Adrenal gland (tissue), 12 donors: Measurements from ENCODE around the gene SAMD4A. TPM values are rescaled to one million over a fixed set of nuclear protein-coding genes. Genes with fewer than 3 reads are reported as not detected.

Source experiments
- DNase-seq, 7 donors: peaks; one replicate each; pipeline ENCODE4 v3.0.0-alpha.2; 2019 to 2020
- H3K27ac ChIP-seq, 5 donors: fragments of 200-600 bp; sonication (generic) in 4 of 5; 1 replicate in 3 of 5; 2 replicates in 2 of 5; pipeline versions ENCODE4 v1.5.1 to v1.8.0; 2016 to 2020; ENCODE audit warnings: mild to moderate bottlenecking in 1 of 5
- H3K27me3 ChIP-seq: fragments of 200-600 bp; 2 replicates; pipeline ENCODE4 v1.8.0; 2021
- H3K36me3 ChIP-seq, 2 donors: fragments of 200-600 bp; replicated peaks in 1 of 2; 1 replicate in 1 of 2; 2 replicates in 1 of 2; pipeline versions ENCODE4 v1.5.1 to v1.8.0; 2018 to 2022
- H3K4me1 ChIP-seq, 2 donors: fragments of 200-600 bp; replicated peaks in 1 of 2; 1 replicate in 1 of 2; 2 replicates in 1 of 2; pipeline versions ENCODE4 v1.5.1 to v1.8.0; 2018 to 2021
- H3K4me3 ChIP-seq, 4 donors: fragments of 200-600 bp; sonication (generic) in 3 of 4; one replicate each; pipeline ENCODE4 v1.5.1; 2016 to 2018
- H3K9me3 ChIP-seq, 3 donors: fragments of 200-600 bp; sonication (generic) in 1 of 3; replicated peaks in 1 of 3; 1 replicate in 2 of 3; 2 replicates in 1 of 3; pipeline versions ENCODE4 v1.5.1 to v1.8.0; 2016 to 2021
- CTCF ChIP-seq, 6 experiments: fragments of 450-650 bp in 4 of 6; fragments of 200-600 bp in 2 of 6; sonication (generic) in 1 of 6; IDR thresholded peaks; 1 replicate in 5 of 6; 2 replicates in 1 of 6; pipeline versions ENCODE4 v1.5.1 to v1.8.0; 2016 to 2021; ENCODE audit warnings: antibody characterized with exemption in 6 of 6, mild to moderate bottlenecking in 2 of 6, moderate library complexity in 1 of 6
- POLR2A ChIP-seq, 2 donors: fragments of 450-650 bp; IDR thresholded peaks; one replicate each; pipeline ENCODE4 v1.6.1; 2017; ENCODE audit warnings: antibody characterized with exemption in 2 of 2, mild to moderate bottlenecking in 2 of 2, moderate library complexity in 1 of 2
- WGBS, 4 donors: extraction: QIAGEN DNeasy Blood & Tissue Kit in 2 of 4; methylation state at CpG; one replicate each; pipeline versions ENCODE4 v1.1.5 to v1.1.7; 2013 to 2017; 5-methylcytosine and 5-hydroxymethylcytosine counted together
- intact Hi-C, 2 donors: fragments of 100-400 bp; cut with DNase I; formaldehyde crosslinking; loops; one replicate each; pipeline versions ENCODE4 v1.14.1 to v1.15.0; 2022 to 2023
- polyA plus RNA-seq, 3 donors: library from polyadenylated mRNA; stranded (reverse); fragments of 200-250 nt in 2 of 3; fragments of 350-450 nt in 1 of 3; fragmentation: Illumina TruSeq in 1 of 3; extraction: RNeasy Lipid Tissue Mini Kit (QIAGEN cat#74804) in 1 of 3; gene quantifications; one replicate each; pipeline ENCODE4 v1.2.3, GENCODE V29; 2013 to 2014
- total RNA-seq, 9 donors: library from RNA; depleted of rRNA in 4 of 9; stranded (reverse); fragments of >200 nt in 4 of 9; fragments of 120-200 nt in 1 of 9; fragmentation: NEBNext Ultra II Directional in 1 of 9; extraction: Animal tissue kit (Norgen Biotek cat#: 25700) in 1 of 9; gene quantifications; one replicate each; pipeline versions ENCODE4 v1.1.0 to v1.2.4, GENCODE V29; 2013 to 2023
- donor health status: healthy with polysubstance abuse.
- donor health status: Bipolar disorder and iron deficiency.
- donor health status: DM: yes; HTN: yes; CAD: no.
- donor health status: DM: no; HTN: no; CAD: no.
- donor health status: DM: no; HTN: no; CAD: no.
- donor health status: DM: yes; HTN: yes; CAD: no.

SAMD4A gene
- total and polyA plus RNA-seq, 12 donors: 2.2 to 13.2 (median 8.3) TPM

GRCh38 chr14:54786838-54787237 lies 219.9 kb downstream of the SAMD4A start:
- H3K27ac ChIP-seq: peak overlapping the region in 2 of 5 donors; percentile 1 to 35
- no peaks in the 10 kb centered on the region for H3K36me3 ChIP-seq
- H3K4me1 ChIP-seq: peaks cover 7 to 22% of the 10 kb centered on the region in 2 donors

GRCh38 chr14:54787261-54787660 lies 220.3 kb downstream of the SAMD4A start:
- intact Hi-C loops: no loop called here
- WGBS, 4 donors: 60 to 78% (median 66%) methylated on average over 1 of the region's 1 CpG
- Histone ChIP-seq H3K27ac (peak overlapping the region in 2 of 5 donors; percentile 1 to 35), H3K9me3 (no peaks in the 10 kb centered on the region), H3K27me3 (no peaks in the 10 kb centered on the region), H3K4me3 (no peak overlapping the region), H3K4me1 (peaks cover 7 to 22% of the 10 kb centered on the region in 2 donors), H3K36me3 (no peaks in the 10 kb centered on the region)
- no peak for TF ChIP-seq POLR2A (IDR thresholded peaks at IDR 0.05)
- TF ChIP-seq CTCF (IDR thresholded peaks at IDR 0.05): no peak
- peak in 3 of 7 donors; percentile 36 to 56 (median 44) for DNase-seq

More at GRCh38 chr14:54786838-54787237, 219.9 kb downstream of the SAMD4A start:
- Histone ChIP-seq H3K27me3 (no peaks in the 10 kb centered on the region), H3K4me3 (no peak overlapping the region), H3K9me3 (no peaks in the 10 kb centered on the region)
- TF ChIP-seq CTCF (IDR thresholded peaks at IDR 0.05) (no peak), POLR2A (IDR thresholded peaks at IDR 0.05) (no peak)
- intact Hi-C loops: no loop called here
- 31 to 51% (median 39%) methylated on average over 3 of the region's 3 CpGs for WGBS, 4 donors
- DNase-seq: peak; percentile 62 to 93 (median 86)

- TF ChIP-seq POLR2A (IDR thresholded peaks at IDR 0.05): no peak
- no peak for TF ChIP-seq CTCF (IDR thresholded peaks at IDR 0.05)
- peak in 1 of 7 donors; percentile 44 for DNase-seq
- intact Hi-C loops: no loop called here
- Histone ChIP-seq H3K4me3 (no peak overlapping the region), H3K4me1 (peaks cover 7 to 22% of the 10 kb centered on the region in 2 donors), H3K9me3 (no peaks in the 10 kb centered on the region), H3K27me3 (no peaks in the 10 kb centered on the region), H3K27ac (no peak overlapping the region), H3K36me3 (no peaks in the 10 kb centered on the region)
- 90 to 94% (median 93%) methylated on average over 16 to 17 of the region's 17 CpGs for whole genome bisulfite sequencing, 4 donors
Measured at GRCh38 chr14:54788701-54789100, 221.8 kb downstream of the SAMD4A start.

GRCh38 chr14:54789166-54789565 lies 222.2 kb downstream of the SAMD4A start:
- Histone ChIP-seq H3K4me3 (no peak overlapping the region), H3K4me1 (peaks cover 7 to 22% of the 10 kb centered on the region in 2 donors), H3K27ac (no peak overlapping the region), H3K9me3 (no peaks in the 10 kb centered on the region), H3K27me3 (no peaks in the 10 kb centered on the region), H3K36me3 (no peaks in the 10 kb centered on the region)
- intact Hi-C loops: no loop called here
- DNase-seq: no peak
- no peak for TF ChIP-seq POLR2A (IDR thresholded peaks at IDR 0.05)
- no peak for TF ChIP-seq CTCF (IDR thresholded peaks at IDR 0.05)
- 93 to 95% (median 94%) methylated on average over 5 of the region's 5 CpGs for WGBS, 4 donors
